ENCODE results near the gene DLGAP1. TPM values are rescaled to one million over a fixed set of nuclear protein-coding genes. Genes with fewer than 3 reads are reported as not detected.

DLGAP1 gene
- total RNA-seq, 2 experiments from 2014 or later, result not detected

DNA sequence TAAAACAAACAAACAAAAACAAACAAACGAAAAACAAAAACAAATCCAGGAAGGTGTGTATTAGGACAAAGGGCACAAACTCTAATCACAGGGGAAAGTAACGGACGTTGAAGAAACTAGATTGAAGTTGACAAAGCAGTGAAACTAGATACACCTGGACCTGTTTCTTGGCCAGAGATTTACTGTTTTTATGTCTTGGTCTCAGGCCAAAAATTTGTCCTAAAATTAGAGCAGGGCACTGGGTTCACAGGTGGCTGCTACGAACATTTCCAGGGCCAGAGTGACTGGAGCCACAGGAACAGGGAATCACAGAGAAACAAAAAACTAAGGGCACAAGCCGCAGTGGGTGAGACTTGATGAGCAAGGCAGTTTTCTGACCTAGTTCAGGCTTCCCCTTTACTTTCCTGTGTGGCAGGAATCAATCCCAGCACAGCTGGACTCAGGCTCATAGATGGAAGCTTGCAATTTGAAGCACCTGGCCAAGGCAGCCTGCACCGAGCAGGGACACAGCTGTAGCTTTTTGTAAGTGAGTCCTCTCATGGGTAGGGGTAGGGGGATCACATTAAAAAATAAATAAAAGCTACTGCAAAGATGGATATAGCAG, 329.4 kb downstream of the DLGAP1 start:
- no peak for DNase-seq
- Mint-ChIP-seq H3K27ac (no peak overlapping the region), H3K36me3 (ENCODE audit: low read depth) (no peaks in the 10 kb centered on the region), H3K4me1 (ENCODE audit: low read depth) (no peaks in the 10 kb centered on the region), H3K4me3 (no peak overlapping the region), H3K27me3 (ENCODE audit: low read depth) (no peaks in the 10 kb centered on the region), H3K9me3 (ENCODE audit: insufficient read depth) (no peaks in the 10 kb centered on the region)
- POLR2A ChIA-PET, result no interaction called here
- ATAC-seq, result no peak
- CTCF ChIA-PET, result interaction anchor here (0.6 kb wide), 1 partner anchor 19 kb away, joined by 3 read pairs; no protein-coding TSS in a partner anchor

DNA sequence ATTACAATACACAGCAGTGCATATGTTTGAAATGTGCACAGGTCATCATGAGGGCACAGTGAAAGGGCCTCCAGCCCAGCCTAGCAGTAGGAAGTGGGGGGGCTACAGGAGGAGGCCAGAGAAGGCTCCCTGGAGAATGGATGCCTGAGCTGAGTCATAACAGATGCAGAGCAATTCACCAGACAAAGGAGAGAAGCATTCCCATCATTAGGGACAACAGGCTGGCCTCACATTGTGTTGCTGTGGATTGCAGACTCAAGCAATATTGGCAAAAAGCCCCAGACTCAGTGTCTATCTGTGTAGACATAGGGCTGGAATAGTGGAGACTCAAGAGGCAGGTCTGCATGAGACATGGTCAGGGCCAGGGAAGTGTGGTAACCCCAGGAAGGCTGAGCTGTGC, 329.9 kb downstream of the DLGAP1 start:
- Mint-ChIP-seq H3K4me3 (no peak overlapping the region), H3K36me3 (ENCODE audit: low read depth) (no peaks in the 10 kb centered on the region), H3K27ac (no peak overlapping the region), H3K27me3 (ENCODE audit: low read depth) (no peaks in the 10 kb centered on the region), H3K9me3 (ENCODE audit: insufficient read depth) (no peaks in the 10 kb centered on the region), H3K4me1 (ENCODE audit: low read depth) (no peaks in the 10 kb centered on the region)
- ChIA-PET CTCF (no interaction called here), POLR2A (no interaction called here)
- ATAC-seq (no peak), DNase-seq (no peak)

DNA sequence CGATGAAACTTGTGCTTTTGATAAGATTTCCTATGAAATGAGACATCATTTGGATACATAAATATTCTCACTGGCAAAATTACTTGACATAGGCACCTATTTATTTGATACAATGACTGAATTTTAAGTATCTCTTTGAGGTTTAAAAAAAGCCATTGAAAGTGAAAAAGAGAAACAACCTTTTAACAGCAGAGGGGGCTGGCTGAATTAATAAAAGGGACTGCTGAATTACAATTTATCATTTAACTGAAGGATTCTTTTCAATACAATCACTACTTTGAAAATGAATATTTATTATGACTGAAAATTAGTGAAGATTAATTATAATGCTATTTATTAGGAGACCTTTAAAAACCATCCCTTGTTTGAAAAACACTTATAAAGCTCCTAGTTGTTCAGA, 335.3 kb downstream of the DLGAP1 start:
- no peak overlapping the region for H3K4me3 Mint-ChIP-seq
- no peak for DNase-seq
- H3K4me1 Mint-ChIP-seq (ENCODE audit: low read depth), result no peaks in the 10 kb centered on the region
- H3K36me3 Mint-ChIP-seq (ENCODE audit: low read depth), result no peaks in the 10 kb centered on the region
- ChIA-PET POLR2A (no interaction called here), CTCF (interaction anchor here (2.0 kb wide), 1 partner anchor 13 kb away, joined by 6 read pairs; no protein-coding TSS in a partner anchor)
- H3K27ac Mint-ChIP-seq, result no peak overlapping the region
- no peak for ATAC-seq
- H3K27me3 Mint-ChIP-seq (ENCODE audit: low read depth), result no peaks in the 10 kb centered on the region
- H3K9me3 Mint-ChIP-seq (ENCODE audit: insufficient read depth), result no peaks in the 10 kb centered on the region

DNA sequence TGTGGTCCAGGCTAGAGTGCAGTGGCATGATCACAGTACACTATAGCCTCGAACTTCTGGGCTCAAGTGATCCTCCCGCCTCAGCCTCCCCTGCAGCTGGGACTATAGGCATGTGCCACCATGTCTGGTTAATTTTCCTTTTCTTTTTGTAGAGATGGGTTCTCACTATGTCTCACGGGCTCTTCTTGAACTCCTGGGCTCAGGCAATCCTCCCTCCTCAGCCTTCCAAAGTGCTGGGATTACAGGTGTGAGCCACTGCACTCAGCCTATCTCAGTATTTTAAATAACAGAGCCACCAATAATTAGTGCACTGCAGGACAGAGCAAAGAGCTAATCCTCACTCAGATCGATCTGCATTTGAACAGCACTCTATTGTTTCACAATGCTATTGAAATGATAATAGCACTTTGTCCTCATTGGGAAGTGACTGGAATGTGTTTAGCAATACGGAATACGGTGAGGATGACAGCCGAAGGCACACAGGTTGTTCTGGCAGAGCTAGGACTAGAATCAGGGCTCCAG, 335.9 kb downstream of the DLGAP1 start:
- Mint-ChIP-seq H3K4me3 (no peak overlapping the region), H3K9me3 (ENCODE audit: insufficient read depth) (no peaks in the 10 kb centered on the region), H3K36me3 (ENCODE audit: low read depth) (no peaks in the 10 kb centered on the region), H3K27ac (no peak overlapping the region), H3K27me3 (ENCODE audit: low read depth) (no peaks in the 10 kb centered on the region), H3K4me1 (ENCODE audit: low read depth) (no peaks in the 10 kb centered on the region)
- POLR2A ChIA-PET, result no interaction called here
- no peak for ATAC-seq
- no peak for DNase-seq
- CTCF ChIA-PET, result interaction anchor here (2.0 kb wide), 1 partner anchor 12 kb away, joined by 6 read pairs; no protein-coding TSS in a partner anchor

DNA sequence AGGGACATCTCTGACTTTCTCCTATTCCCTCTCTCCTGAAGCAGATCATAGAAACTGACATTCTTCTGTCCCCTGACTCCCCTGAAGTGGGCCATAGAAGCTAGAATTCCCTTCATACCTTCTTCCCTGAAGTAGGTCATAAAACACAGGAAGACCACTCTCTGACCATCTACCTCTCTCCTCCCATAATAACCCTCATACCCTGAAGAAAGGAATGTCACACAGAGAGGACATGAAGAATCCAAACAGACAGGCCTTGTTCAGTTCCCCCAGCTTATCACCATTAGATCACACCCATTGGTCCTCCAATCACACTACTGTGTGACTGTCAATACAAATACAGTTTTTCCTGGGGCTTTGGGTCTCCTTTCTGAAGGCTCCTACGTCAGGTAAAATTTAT, 347.1 kb downstream of the DLGAP1 start:
- no peak overlapping the region for H3K27ac Mint-ChIP-seq
- H3K4me3 Mint-ChIP-seq, result no peak overlapping the region
- POLR2A ChIA-PET, result no interaction called here
- DNase-seq (no peak), ATAC-seq (no peak)
- H3K36me3 Mint-ChIP-seq (ENCODE audit: low read depth), result no peaks in the 10 kb centered on the region
- CTCF ChIA-PET, result interaction anchor here (1.5 to 4.4 kb wide), 3 partner anchors 14 to 950 kb away, joined by 3 to 84 read pairs (median 8); no protein-coding TSS in a partner anchor
- H3K4me1 Mint-ChIP-seq (ENCODE audit: low read depth), result no peaks in the 10 kb centered on the region
- no peaks in the 10 kb centered on the region for H3K9me3 Mint-ChIP-seq (ENCODE audit: insufficient read depth)
- no peaks in the 10 kb centered on the region for H3K27me3 Mint-ChIP-seq (ENCODE audit: low read depth)

DNA sequence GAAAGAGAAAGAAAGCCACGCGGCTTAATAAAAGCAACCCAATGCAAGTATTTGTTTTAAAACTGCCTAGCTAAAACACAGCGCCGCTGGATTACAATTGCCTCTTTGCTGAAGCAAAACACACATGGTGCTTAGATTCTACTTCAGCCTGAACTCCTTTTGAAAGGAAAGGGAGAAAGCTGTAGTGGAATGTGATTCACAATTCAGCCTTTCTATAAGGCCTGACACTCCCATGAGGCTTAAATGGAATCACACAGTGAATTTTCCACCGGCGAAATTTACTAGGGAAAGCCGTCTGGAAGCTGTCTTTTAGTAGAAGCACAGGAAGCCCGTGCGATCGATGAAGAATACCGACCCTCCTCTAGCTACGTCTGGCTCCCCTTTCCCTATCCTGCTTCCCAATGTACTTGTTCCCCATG, 348.0 kb downstream of the DLGAP1 start:
- no peak for ATAC-seq
- ChIA-PET POLR2A (no interaction called here), CTCF (interaction anchor here (0.7 to 4.4 kb wide), 14 partner anchors 9 to 960 kb away, joined by 3 to 84 read pairs (median 3); no protein-coding TSS in a partner anchor)
- no peaks in the 10 kb centered on the region for H3K9me3 Mint-ChIP-seq (ENCODE audit: insufficient read depth)
- no peak overlapping the region for H3K27ac Mint-ChIP-seq
- no peaks in the 10 kb centered on the region for H3K36me3 Mint-ChIP-seq (ENCODE audit: low read depth)
- no peaks in the 10 kb centered on the region for H3K4me1 Mint-ChIP-seq (ENCODE audit: low read depth)
- H3K27me3 Mint-ChIP-seq (ENCODE audit: low read depth), result no peaks in the 10 kb centered on the region
- DNase-seq, result no peak
- no peak overlapping the region for H3K4me3 Mint-ChIP-seq

DNA sequence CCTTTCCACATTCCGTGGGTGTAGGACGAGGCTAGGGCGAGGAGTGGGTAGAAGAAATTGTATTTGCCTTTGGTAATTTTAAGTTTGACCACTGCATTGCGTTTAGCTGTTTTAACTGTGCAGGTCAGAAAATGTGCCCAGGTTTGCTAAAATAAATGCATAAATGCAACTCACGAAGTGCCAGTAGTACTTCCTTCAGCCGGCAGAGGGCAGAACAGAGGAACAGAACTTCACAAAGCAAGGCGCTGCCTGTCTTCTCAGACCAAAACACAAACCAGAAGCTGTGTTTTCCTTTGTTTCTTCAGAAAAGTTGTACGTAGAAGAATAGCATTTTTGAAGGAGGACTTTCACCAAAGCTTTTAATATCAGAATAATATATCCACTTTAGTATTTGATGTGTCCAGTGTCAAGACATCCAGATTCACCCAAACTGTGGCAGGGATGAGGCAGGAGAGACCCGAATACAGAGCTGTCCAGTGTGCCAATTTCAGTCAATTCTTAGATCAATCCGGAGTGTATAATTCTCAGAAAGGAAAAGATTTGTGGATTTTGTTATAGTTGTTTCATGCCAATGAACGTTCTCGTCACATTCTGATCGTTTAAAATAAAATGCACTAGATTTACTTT, 348.6 kb downstream of the DLGAP1 start:
- H3K9me3 Mint-ChIP-seq (ENCODE audit: insufficient read depth), result no peaks in the 10 kb centered on the region
- H3K27me3 Mint-ChIP-seq (ENCODE audit: low read depth), result no peaks in the 10 kb centered on the region
- peak; percentile 73 for DNase-seq
- no peaks in the 10 kb centered on the region for H3K4me1 Mint-ChIP-seq (ENCODE audit: low read depth)
- no peak overlapping the region for H3K27ac Mint-ChIP-seq
- H3K36me3 Mint-ChIP-seq (ENCODE audit: low read depth), result no peaks in the 10 kb centered on the region
- H3K4me3 Mint-ChIP-seq, result no peak overlapping the region
- ChIA-PET CTCF (interaction anchor here (0.7 to 4.4 kb wide), 14 partner anchors 10 to 961 kb away, joined by 3 to 84 read pairs (median 3); no protein-coding TSS in a partner anchor), POLR2A (no interaction called here)
- ATAC-seq, result peak; percentile 61

DNA sequence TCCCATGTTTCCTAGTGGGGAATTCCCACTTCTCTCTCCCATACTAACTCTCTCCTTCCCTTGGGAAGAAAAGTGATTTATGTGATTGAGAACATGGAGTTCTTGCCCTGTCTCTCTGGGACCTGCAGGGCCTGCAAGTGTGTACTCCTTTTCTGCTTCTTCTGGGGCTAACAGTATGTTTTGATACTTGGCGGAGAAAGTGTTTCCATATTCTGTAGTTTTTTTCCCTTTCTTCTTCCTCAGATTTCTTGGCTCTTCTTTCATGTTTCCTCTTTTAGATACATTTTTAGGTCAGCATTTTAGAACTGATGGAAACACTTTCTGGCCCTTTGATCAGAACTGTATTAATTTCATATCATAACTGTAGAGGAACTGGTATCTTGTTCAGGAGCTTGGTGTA, 352.2 kb downstream of the DLGAP1 start:
- DNase-seq (no peak), ATAC-seq (no peak)
- Mint-ChIP-seq H3K27ac (no peak overlapping the region), H3K4me3 (no peak overlapping the region), H3K9me3 (ENCODE audit: insufficient read depth) (no peaks in the 10 kb centered on the region), H3K36me3 (ENCODE audit: low read depth) (no peaks in the 10 kb centered on the region), H3K4me1 (ENCODE audit: low read depth) (no peaks in the 10 kb centered on the region), H3K27me3 (ENCODE audit: low read depth) (no peaks in the 10 kb centered on the region)
- ChIA-PET CTCF (interaction anchor here (1.4 kb wide), 1 partner anchor 955 kb away, joined by 3 read pairs; no protein-coding TSS in a partner anchor), POLR2A (no interaction called here)

DNA sequence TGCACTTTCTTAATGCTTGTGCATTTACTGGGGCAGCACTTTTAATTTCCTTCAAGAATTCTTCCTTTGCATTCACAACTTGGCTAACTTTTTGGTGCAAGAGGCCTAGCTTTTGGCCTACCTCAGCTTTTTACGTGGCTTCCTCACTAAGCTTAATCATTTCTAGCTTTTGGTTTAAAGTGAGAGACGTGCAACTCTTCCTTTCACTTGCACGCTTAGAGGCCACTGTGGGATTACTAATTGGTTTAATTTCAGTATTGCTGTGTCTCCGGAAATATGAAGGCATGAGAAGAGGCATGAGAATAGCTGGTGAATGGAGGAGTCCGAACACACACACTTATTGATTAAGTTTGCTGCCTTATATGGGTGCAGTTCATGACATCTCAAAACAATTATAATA, 354.1 kb downstream of the DLGAP1 start:
- Mint-ChIP-seq H3K4me3 (no peak overlapping the region), H3K4me1 (ENCODE audit: low read depth) (no peaks in the 10 kb centered on the region), H3K9me3 (ENCODE audit: insufficient read depth) (no peaks in the 10 kb centered on the region), H3K27ac (no peak overlapping the region), H3K27me3 (ENCODE audit: low read depth) (no peaks in the 10 kb centered on the region), H3K36me3 (ENCODE audit: low read depth) (no peaks in the 10 kb centered on the region)
- ATAC-seq (no peak), DNase-seq (no peak)
- ChIA-PET CTCF (no interaction called here), POLR2A (no interaction called here)

DNA sequence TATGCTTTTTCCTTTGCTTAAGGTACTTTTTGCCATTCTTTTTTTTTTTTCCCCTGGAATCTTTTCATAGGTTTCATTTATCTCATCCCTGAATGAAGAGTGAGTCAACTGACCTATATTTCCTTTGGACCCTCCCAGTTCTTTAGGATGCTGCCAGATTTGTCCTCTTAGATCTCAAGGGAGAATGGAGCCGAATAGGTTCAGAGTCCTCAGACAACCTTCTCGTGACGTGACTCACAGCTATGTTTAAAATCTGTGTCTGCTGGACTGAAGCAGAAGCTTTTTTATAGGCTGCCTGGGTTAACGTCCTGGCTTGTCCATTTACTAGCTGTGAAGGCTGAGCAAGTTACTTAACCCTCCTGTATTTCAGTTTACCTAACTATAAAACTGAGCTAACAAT, 358.6 kb downstream of the DLGAP1 start:
- DNase-seq (no peak), ATAC-seq (no peak)
- H3K4me3 Mint-ChIP-seq, result no peak overlapping the region
- H3K4me1 Mint-ChIP-seq (ENCODE audit: low read depth), result no peaks in the 10 kb centered on the region
- POLR2A ChIA-PET, result no interaction called here
- H3K36me3 Mint-ChIP-seq (ENCODE audit: low read depth), result no peaks in the 10 kb centered on the region
- no peaks in the 10 kb centered on the region for H3K9me3 Mint-ChIP-seq (ENCODE audit: insufficient read depth)
- CTCF ChIA-PET, result no interaction called here
- no peak overlapping the region for H3K27ac Mint-ChIP-seq
- no peaks in the 10 kb centered on the region for H3K27me3 Mint-ChIP-seq (ENCODE audit: low read depth)

DNA sequence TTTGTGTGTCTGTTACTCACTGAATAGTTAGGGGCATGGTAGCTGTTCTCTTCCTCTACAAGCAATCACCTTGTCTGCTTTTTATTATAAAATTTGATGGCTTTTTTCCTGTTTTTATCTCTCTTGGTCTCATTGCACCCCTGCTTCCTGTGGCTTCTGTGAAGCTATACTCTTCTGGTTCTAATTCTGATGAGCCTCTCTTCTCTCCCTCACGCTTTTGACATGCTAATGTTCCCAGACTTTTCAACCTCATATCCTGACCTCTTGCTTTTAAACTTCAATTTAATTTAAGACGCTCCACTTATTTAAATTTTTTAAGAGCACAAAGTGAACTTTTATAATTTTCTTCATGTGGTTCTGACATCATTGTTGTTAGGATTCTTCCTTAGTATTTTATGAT, 361.4 kb downstream of the DLGAP1 start:
- Mint-ChIP-seq H3K4me1 (ENCODE audit: low read depth) (no peaks in the 10 kb centered on the region), H3K9me3 (ENCODE audit: insufficient read depth) (no peaks in the 10 kb centered on the region), H3K4me3 (no peak overlapping the region), H3K36me3 (ENCODE audit: low read depth) (no peaks in the 10 kb centered on the region), H3K27ac (no peak overlapping the region), H3K27me3 (ENCODE audit: low read depth) (no peaks in the 10 kb centered on the region)
- POLR2A ChIA-PET, result no interaction called here
- DNase-seq, result no peak
- no peak for ATAC-seq
- CTCF ChIA-PET, result interaction anchor here (1.0 to 3.0 kb wide), 2 partner anchors 13 to 929 kb away, joined by 3 to 8 read pairs; no protein-coding TSS in a partner anchor

DNA sequence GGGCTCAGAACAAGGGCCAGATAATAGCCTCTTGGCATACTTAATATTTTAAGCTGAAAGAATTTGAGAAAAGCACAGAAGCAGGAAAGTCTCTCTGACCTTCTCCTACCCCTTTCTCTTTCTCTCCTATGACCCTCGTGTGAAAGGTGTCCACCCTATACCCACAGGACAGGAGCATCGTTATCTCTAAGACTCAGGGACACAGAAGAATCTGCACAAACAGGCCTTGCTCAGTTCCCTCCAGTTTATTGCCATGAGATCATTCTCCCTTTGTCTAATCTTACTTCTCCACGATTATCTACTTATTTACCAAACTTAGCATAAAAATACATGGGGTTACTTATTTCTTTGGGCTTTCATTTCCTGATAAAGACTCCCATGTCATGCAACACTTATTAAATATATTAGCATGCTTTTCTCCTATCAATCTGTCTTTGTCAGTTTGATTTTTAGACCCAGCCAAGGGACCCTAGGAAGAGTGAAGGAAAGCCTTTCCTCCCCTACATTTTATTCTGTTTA, 370.7 kb downstream of the DLGAP1 start:
- H3K27me3 Mint-ChIP-seq (ENCODE audit: low read depth), result no peaks in the 10 kb centered on the region
- H3K36me3 Mint-ChIP-seq (ENCODE audit: low read depth), result no peaks in the 10 kb centered on the region
- ChIA-PET CTCF (interaction anchor here (1.0 to 1.7 kb wide), 2 partner anchors 11 to 23 kb away, joined by 3 read pairs; no protein-coding TSS in a partner anchor), POLR2A (no interaction called here)
- H3K4me1 Mint-ChIP-seq (ENCODE audit: low read depth), result no peaks in the 10 kb centered on the region
- H3K27ac Mint-ChIP-seq, result no peak overlapping the region
- no peaks in the 10 kb centered on the region for H3K9me3 Mint-ChIP-seq (ENCODE audit: insufficient read depth)
- DNase-seq (no peak), ATAC-seq (no peak)
- H3K4me3 Mint-ChIP-seq, result no peak overlapping the region
